ENCODE measurements around the gene STIM1.

The STIM1 gene

DNA sequence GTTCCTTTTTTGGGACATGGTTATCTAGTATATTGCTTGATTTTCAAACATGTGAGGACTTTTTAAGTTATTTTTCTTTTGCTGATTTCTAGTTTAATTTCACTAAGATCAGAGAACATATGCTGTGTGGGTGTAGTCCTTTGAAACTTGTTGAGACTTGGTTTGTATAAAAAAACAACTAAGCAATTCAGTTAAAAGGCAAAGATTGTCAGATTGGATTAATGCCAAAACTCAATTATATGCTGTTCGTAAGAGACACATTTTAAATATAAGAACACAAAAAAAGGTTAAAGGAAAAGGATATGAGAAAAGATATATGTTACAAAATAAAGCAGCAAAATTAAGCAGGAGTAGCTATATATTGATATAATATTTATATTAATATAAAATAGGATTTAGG, 221.3 kb downstream of the STIM1 start:
- H3K36me3 ChIP-seq (ENCODE audit: control insufficient read depth in 5 of 5, insufficient read depth in 5 of 5, low read length in 5 of 5) = peaks cover 9 to 22% (median 18%) of the 10 kb centered on the region in 5 donors
- H3K9me3 ChIP-seq (ENCODE audit: control insufficient read depth in 5 of 5, low read length in 5 of 5) = no peaks in the 10 kb centered on the region
- H3K27ac ChIP-seq (ENCODE audit: low read depth, low read length) = no peak overlapping the region
- H3K4me3 ChIP-seq (ENCODE audit: low read depth in 1 of 5, low read length in 5 of 5) = no peak overlapping the region
- H3K9ac ChIP-seq (ENCODE audit: low read length in 5 of 5) = no peak overlapping the region
- no peaks in the 10 kb centered on the region for H3K27me3 ChIP-seq (ENCODE audit: control insufficient read depth in 5 of 5, insufficient read depth in 4 of 5, low read length in 5 of 5)
- peaks cover 0 to 5% (median 4%) of the 10 kb centered on the region in 5 donors for H3K4me1 ChIP-seq (ENCODE audit: control insufficient read depth in 5 of 5, insufficient read depth in 5 of 5, low read length in 5 of 5)

DNA sequence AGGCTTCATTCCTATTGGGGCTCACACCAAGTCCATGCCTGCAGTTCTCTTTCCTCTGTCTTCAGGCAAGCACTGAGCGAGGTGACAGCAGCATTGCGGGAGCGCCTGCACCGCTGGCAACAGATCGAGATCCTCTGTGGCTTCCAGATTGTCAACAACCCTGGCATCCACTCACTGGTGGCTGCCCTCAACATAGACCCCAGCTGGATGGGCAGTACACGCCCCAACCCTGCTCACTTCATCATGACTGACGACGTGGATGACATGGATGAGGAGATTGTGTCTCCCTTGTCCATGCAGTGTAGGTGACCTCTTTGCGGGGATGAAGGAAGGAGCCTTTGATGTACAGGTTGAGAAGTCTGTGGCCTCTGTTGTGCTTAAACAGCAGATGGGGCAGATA, 227.7 kb downstream of the STIM1 start:
- no peaks in the 10 kb centered on the region for H3K9me3 ChIP-seq (ENCODE audit: control insufficient read depth in 5 of 5, low read length in 5 of 5)
- peaks cover 27 to 66% (median 61%) of the 10 kb centered on the region in 5 donors for H3K36me3 ChIP-seq (ENCODE audit: control insufficient read depth in 5 of 5, insufficient read depth in 5 of 5, low read length in 5 of 5)
- H3K9ac ChIP-seq (ENCODE audit: low read length in 5 of 5) = no peak overlapping the region
- no peaks in the 10 kb centered on the region for H3K4me1 ChIP-seq (ENCODE audit: control insufficient read depth in 5 of 5, insufficient read depth in 5 of 5, low read length in 5 of 5)
- no peak overlapping the region for H3K4me3 ChIP-seq (ENCODE audit: low read depth in 1 of 5, low read length in 5 of 5)
- H3K27me3 ChIP-seq (ENCODE audit: control insufficient read depth in 5 of 5, insufficient read depth in 4 of 5, low read length in 5 of 5) = no peaks in the 10 kb centered on the region
- H3K27ac ChIP-seq (ENCODE audit: low read depth, low read length) = no peak overlapping the region

- no peak overlapping the region for H3K4me3 ChIP-seq (ENCODE audit: low read depth in 1 of 5, low read length in 5 of 5)
- H3K9ac ChIP-seq (ENCODE audit: low read length in 5 of 5) = no peak overlapping the region
- H3K36me3 ChIP-seq (ENCODE audit: control insufficient read depth in 5 of 5, insufficient read depth in 5 of 5, low read length in 5 of 5) = peaks cover 29 to 74% (median 67%) of the 10 kb centered on the region in 5 donors
- H3K27me3 ChIP-seq (ENCODE audit: control insufficient read depth in 5 of 5, insufficient read depth in 4 of 5, low read length in 5 of 5) = no peaks in the 10 kb centered on the region
- no peaks in the 10 kb centered on the region for H3K9me3 ChIP-seq (ENCODE audit: control insufficient read depth in 5 of 5, low read length in 5 of 5)
- H3K27ac ChIP-seq (ENCODE audit: low read depth, low read length) = no peak overlapping the region
- no peaks in the 10 kb centered on the region for H3K4me1 ChIP-seq (ENCODE audit: control insufficient read depth in 5 of 5, insufficient read depth in 5 of 5, low read length in 5 of 5)
These were observed 229.1 kb downstream of the STIM1 start for GRCh38 chr11:4084406-4085125.

- no peak overlapping the region for H3K27ac ChIP-seq (ENCODE audit: low read depth, low read length)
- H3K9me3 ChIP-seq (ENCODE audit: control insufficient read depth in 5 of 5, low read length in 5 of 5) = no peaks in the 10 kb centered on the region
- no peak overlapping the region for H3K9ac ChIP-seq (ENCODE audit: low read length in 5 of 5)
- H3K36me3 ChIP-seq (ENCODE audit: control insufficient read depth in 5 of 5, insufficient read depth in 5 of 5, low read length in 5 of 5) = peaks cover 29 to 82% (median 73%) of the 10 kb centered on the region in 5 donors
- H3K4me1 ChIP-seq (ENCODE audit: control insufficient read depth in 5 of 5, insufficient read depth in 5 of 5, low read length in 5 of 5) = no peaks in the 10 kb centered on the region
- H3K4me3 ChIP-seq (ENCODE audit: low read depth in 1 of 5, low read length in 5 of 5) = no peak overlapping the region
- H3K27me3 ChIP-seq (ENCODE audit: control insufficient read depth in 5 of 5, insufficient read depth in 4 of 5, low read length in 5 of 5) = no peaks in the 10 kb centered on the region
These were observed 230.1 kb downstream of the STIM1 start for GRCh38 chr11:4085575-4085974.

DNA sequence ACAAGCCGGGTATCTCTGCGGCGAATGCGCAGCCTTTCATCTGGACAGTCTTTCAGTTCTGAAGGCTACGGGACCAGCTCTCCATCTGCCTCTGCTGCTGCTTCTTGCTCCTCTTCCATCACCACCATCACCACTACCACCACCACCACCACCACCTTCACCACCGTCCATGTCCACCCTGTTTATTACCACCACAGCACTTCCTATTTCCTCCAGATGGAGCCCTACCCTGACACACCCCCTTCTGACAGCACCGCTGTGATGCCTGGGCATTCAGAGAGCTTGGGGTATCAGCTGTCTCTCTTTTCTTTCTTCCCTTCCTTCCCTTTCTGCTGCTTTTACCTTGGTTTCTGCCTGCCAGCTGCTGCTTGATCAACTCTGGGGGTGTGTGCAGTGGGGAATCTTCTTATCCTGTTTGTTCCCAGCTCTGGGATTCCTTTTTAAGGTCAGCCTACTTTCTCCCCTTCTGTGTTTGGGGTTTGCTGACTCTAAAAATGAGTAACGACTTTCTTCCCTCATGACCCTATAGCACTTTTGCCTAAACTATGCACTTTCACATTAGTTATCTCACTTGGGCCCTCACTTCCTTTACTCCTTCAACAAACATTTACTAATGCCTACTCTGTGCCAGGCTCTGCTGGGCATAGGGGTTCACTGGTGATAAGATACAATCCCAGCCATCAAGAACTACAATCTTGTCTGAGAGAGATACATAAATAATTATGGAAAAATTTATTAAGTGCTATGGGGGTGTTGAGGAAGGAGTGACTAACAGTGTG, 231.3 kb downstream of the STIM1 start:
- H3K27me3 ChIP-seq (ENCODE audit: control insufficient read depth in 5 of 5, insufficient read depth in 4 of 5, low read length in 5 of 5) = no peaks in the 10 kb centered on the region
- H3K27ac ChIP-seq (ENCODE audit: low read depth, low read length) = no peak overlapping the region
- H3K9ac ChIP-seq (ENCODE audit: low read length in 5 of 5) = no peak overlapping the region
- H3K4me3 ChIP-seq (ENCODE audit: low read depth in 1 of 5, low read length in 5 of 5) = no peak overlapping the region
- H3K36me3 ChIP-seq (ENCODE audit: control insufficient read depth in 5 of 5, insufficient read depth in 5 of 5, low read length in 5 of 5) = peaks cover 19 to 82% (median 72%) of the 10 kb centered on the region in 5 donors
- H3K4me1 ChIP-seq (ENCODE audit: control insufficient read depth in 5 of 5, insufficient read depth in 5 of 5, low read length in 5 of 5) = no peaks in the 10 kb centered on the region
- H3K9me3 ChIP-seq (ENCODE audit: control insufficient read depth in 5 of 5, low read length in 5 of 5) = no peaks in the 10 kb centered on the region

DNA sequence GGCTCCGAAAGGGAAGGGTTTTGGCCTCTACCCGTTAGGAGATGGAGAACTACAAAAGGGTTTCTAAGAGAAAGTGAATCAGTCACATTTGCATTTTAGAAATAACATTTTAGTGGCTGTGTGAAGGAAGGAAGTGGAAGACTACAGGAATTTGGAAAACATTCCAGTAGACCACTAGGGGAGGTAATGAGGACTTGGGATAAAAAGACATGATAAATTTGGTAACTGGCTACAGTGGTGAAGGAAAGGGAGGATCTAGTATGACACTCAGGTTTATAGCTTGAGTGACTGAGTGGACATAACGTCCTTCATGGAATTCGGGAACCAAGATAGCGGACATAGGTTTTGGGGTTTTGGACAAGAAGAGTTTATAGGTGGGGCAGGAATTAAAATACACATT, 232.1 kb downstream of the STIM1 start:
- Histone ChIP-seq H3K36me3 (ENCODE audit: control insufficient read depth in 5 of 5, insufficient read depth in 5 of 5, low read length in 5 of 5) (peaks cover 17 to 81% (median 70%) of the 10 kb centered on the region in 5 donors), H3K27ac (ENCODE audit: low read depth, low read length) (no peak overlapping the region), H3K4me1 (ENCODE audit: control insufficient read depth in 5 of 5, insufficient read depth in 5 of 5, low read length in 5 of 5) (no peaks in the 10 kb centered on the region), H3K9me3 (ENCODE audit: control insufficient read depth in 5 of 5, low read length in 5 of 5) (no peaks in the 10 kb centered on the region), H3K27me3 (ENCODE audit: control insufficient read depth in 5 of 5, insufficient read depth in 4 of 5, low read length in 5 of 5) (no peaks in the 10 kb centered on the region), H3K9ac (ENCODE audit: low read length in 5 of 5) (no peak overlapping the region), H3K4me3 (ENCODE audit: low read depth in 1 of 5, low read length in 5 of 5) (no peak overlapping the region)

DNA sequence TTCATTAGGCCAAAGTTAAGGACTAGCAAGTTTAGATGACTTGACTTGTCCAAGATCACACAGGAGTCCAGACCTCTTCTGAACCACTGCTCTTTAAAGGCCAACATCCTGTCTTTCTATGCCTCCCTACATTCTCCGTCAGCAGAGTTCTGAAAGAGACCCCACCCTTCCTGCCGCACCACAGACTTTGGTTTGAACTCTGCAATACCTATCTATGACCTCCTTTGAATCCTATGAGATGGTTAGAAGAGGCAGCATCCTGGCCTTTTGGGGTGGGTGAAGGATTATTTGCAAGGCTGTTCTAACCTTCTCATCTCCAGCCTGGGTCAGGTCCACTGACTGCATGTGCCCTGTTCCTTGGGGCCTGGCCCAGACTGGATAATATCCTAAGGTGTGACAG, 234.8 kb downstream of the STIM1 start:
- H3K9me3 ChIP-seq (ENCODE audit: control insufficient read depth in 5 of 5, low read length in 5 of 5) = no peaks in the 10 kb centered on the region
- no peak overlapping the region for H3K27ac ChIP-seq (ENCODE audit: low read depth, low read length)
- no peak overlapping the region for H3K9ac ChIP-seq (ENCODE audit: low read length in 5 of 5)
- peaks cover 2 to 12% (median 11%) of the 10 kb centered on the region in 5 donors for H3K4me1 ChIP-seq (ENCODE audit: control insufficient read depth in 5 of 5, insufficient read depth in 5 of 5, low read length in 5 of 5)
- H3K4me3 ChIP-seq (ENCODE audit: low read depth in 1 of 5, low read length in 5 of 5) = no peak overlapping the region
- no peaks in the 10 kb centered on the region for H3K27me3 ChIP-seq (ENCODE audit: control insufficient read depth in 5 of 5, insufficient read depth in 4 of 5, low read length in 5 of 5)
- peaks cover 13 to 55% (median 50%) of the 10 kb centered on the region in 5 donors for H3K36me3 ChIP-seq (ENCODE audit: control insufficient read depth in 5 of 5, insufficient read depth in 5 of 5, low read length in 5 of 5)

- no peaks in the 10 kb centered on the region for H3K27me3 ChIP-seq (ENCODE audit: control insufficient read depth in 5 of 5, insufficient read depth in 4 of 5, low read length in 5 of 5)
- H3K9ac ChIP-seq (ENCODE audit: low read length in 5 of 5) = no peak overlapping the region
- peaks cover 11 to 42% (median 38%) of the 10 kb centered on the region in 5 donors for H3K36me3 ChIP-seq (ENCODE audit: control insufficient read depth in 5 of 5, insufficient read depth in 5 of 5, low read length in 5 of 5)
- no peak overlapping the region for H3K4me3 ChIP-seq (ENCODE audit: low read depth in 1 of 5, low read length in 5 of 5)
- H3K27ac ChIP-seq (ENCODE audit: low read depth, low read length) = no peak overlapping the region
- H3K9me3 ChIP-seq (ENCODE audit: control insufficient read depth in 5 of 5, low read length in 5 of 5) = no peaks in the 10 kb centered on the region
- H3K4me1 ChIP-seq (ENCODE audit: control insufficient read depth in 5 of 5, insufficient read depth in 5 of 5, low read length in 5 of 5) = peaks cover 4 to 22% (median 19%) of the 10 kb centered on the region in 5 donors
These were observed 236.6 kb downstream of the STIM1 start for GRCh38 chr11:4092026-4092425.

DNA sequence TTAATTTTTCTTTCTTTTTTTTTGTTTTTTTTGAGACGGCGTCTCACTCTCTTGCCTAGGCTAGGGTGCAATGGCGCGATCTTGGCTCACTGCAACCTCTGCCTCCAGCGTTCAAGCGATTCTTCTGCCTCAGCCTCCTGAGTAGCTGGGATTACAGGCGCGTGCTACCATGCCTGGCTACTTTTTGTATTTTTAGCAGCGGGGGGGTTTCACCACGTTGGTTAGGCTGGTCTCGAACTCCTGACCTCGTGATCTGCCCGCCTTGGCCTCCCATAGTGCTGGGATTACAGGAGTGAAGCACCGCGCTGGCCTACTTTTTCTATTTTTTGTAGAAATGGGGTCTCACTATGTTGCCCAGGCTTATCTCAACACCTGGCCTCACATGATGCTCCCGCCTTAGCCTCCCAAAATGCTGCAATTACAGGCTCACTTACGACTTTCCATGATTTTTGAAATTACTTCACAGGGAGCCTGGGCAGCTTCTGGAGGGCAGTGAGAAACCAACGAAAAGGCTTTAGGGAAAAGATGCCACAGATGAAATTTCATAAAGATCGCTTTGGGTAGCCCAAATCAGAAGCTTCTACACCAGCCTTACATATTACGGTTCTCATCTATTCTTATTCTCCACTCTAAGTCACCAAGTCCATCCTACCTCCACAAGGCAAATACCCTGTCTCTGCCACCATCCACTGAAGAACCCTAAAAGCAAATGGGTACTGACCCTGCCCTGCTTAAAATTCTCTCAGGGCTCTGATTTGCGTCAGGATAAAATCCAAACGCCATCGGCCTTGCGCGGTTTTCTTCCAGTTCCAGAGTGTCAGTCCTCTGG, 238.3 kb downstream of the STIM1 start:
- H3K9me3 ChIP-seq (ENCODE audit: control insufficient read depth in 5 of 5, low read length in 5 of 5) = no peaks in the 10 kb centered on the region
- H3K27me3 ChIP-seq (ENCODE audit: control insufficient read depth in 5 of 5, insufficient read depth in 4 of 5, low read length in 5 of 5) = no peaks in the 10 kb centered on the region
- peak overlapping the region; percentile 68 to 95 (median 86) for H3K4me3 ChIP-seq (ENCODE audit: low read depth in 1 of 5, low read length in 5 of 5)
- peak overlapping the region; percentile 72 to 91 (median 88) for H3K9ac ChIP-seq (ENCODE audit: low read length in 5 of 5)
- peaks cover 4 to 22% (median 19%) of the 10 kb centered on the region in 5 donors for H3K4me1 ChIP-seq (ENCODE audit: control insufficient read depth in 5 of 5, insufficient read depth in 5 of 5, low read length in 5 of 5)
- H3K36me3 ChIP-seq (ENCODE audit: control insufficient read depth in 5 of 5, insufficient read depth in 5 of 5, low read length in 5 of 5) = peaks cover 0 to 26% (median 24%) of the 10 kb centered on the region in 5 donors
- H3K27ac ChIP-seq (ENCODE audit: low read depth, low read length) = peak overlapping the region; percentile 95
